Measurements from ENCODE around the gene ATP1B2. TPM values are rescaled to one million over a fixed set of nuclear protein-coding genes. Genes with fewer than 3 reads are reported as not detected.

Gene ATP1B2
- total RNA-seq, 1 experiment from 2014 or later, result 0.63 TPM

DNA sequence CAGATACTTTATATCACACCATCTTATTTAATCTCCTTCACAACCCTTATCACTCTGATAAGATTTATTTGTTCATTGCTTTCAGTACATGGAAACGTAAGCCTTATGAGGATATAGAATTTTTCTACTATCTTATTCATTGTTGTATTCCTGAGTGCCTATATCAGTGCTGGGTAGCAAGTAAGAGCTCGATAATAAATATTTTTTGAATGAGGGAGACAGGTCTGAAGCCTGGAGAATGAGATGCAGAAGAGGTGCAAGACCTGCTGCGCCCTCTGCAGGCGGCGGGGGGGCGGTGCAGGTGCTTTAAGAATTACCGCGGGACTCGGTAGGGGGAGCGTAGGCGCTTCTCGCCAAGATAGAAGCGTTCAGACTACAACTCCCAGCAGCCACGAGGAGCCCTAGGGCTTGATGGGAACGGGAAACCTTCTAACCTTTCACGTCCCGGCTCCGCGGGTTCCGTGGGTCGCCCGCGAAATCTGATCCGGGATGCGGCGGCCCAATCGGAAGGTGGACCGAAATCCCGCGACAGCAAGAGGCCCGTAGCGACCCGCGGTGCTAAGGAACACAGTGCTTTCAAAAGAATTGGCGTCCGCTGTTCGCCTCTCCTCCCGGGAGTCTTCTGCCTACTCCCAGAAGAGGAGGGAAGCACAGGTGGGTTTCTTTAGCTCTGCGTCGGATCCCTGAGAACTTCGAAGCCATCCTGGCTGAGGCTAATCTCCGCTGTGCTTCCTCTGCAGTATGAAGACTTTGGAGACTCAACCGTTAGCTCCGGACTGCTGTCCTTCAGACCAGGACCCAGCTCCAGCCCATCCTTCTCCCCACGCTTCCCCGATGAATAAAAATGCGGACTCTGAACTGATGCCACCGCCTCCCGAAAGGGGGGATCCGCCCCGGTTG lies 37.4 kb downstream of the ATP1B2 start, which contains the start of gene WRAP53:
Gene WRAP53, plus strand, starts transcription at position 570 of the 900 bp plus-strand sequence. Its CDS starts 172 bp downstream, at position 742.
- Histone ChIP-seq H2AFZ (peak within 1 kb of the TSS; percentile 86), H3F3A (ENCODE audit: insufficient read depth, low read depth) (peaks cover 33% of the 10 kb centered on the region), H3K9me3 (ENCODE audit: insufficient read depth, low read depth) (no peaks in the 10 kb centered on the region), H3K27me3 (ENCODE audit: insufficient read depth, low read depth) (no peaks in the 10 kb centered on the region), H3K79me2 (ENCODE audit: low read depth) (peaks cover 58% of the 10 kb centered on the region), H3K36me3 (ENCODE audit: low read depth) (peaks cover 14% of the 10 kb centered on the region), H3K4me1 (replicated peaks; ENCODE audit: insufficient read depth) (peaks cover 10% of the 10 kb centered on the region), H3K27ac (peak within 1 kb of the TSS; percentile 96), H3K4me2 (peak within 1 kb of the TSS; percentile 98), H3K9me2 (ENCODE audit: insufficient read depth) (no peaks in the 10 kb centered on the region), H4K20me1 (ENCODE audit: insufficient read depth) (peaks cover 20% of the 10 kb centered on the region), H3K4me3 (peak within 1 kb of the TSS; percentile 99)
- DNase-seq, result peak; percentile 93 to 99
- CTCF ChIA-PET, result interaction anchor here (0.5 to 1.9 kb wide), 16 partner anchors 25 to 445 kb away, joined by 3 to 12 read pairs (median 4); partner anchors contain the start of genes CD68, FXR2, MPDU1 and SAT2
- no peak for TF ChIP-seq EZH2 (IDR thresholded peaks at IDR 0.05; ENCODE audit: low read depth)
- TF ChIP-seq, protein P1, sequence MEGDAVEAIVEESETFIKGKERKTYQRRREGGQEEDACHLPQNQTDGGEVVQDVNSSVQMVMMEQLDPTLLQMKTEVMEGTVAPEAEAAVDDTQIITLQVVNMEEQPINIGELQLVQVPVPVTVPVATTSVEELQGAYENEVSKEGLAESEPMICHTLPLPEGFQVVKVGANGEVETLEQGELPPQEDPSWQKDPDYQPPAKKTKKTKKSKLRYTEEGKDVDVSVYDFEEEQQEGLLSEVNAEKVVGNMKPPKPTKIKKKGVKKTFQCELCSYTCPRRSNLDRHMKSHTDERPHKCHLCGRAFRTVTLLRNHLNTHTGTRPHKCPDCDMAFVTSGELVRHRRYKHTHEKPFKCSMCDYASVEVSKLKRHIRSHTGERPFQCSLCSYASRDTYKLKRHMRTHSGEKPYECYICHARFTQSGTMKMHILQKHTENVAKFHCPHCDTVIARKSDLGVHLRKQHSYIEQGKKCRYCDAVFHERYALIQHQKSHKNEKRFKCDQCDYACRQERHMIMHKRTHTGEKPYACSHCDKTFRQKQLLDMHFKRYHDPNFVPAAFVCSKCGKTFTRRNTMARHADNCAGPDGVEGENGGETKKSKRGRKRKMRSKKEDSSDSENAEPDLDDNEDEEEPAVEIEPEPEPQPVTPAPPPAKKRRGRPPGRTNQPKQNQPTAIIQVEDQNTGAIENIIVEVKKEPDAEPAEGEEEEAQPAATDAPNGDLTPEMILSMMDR (conservative IDR thresholded peaks at IDR 0.05), result peak; percentile 90
- intact Hi-C loops (cut with micrococcal nuclease; ENCODE audit: unreplicated experiment), result loop anchor here (1.0 to 5.0 kb wide), 12 partner anchors 29 to 641 kb away; partner anchors contain the start of genes CLDN7, DNAH2, SHBG and SLC2A4
- BruUV-seq (replicated peaks), result no TSS peak
- POLR2A ChIA-PET (ENCODE audit: unreplicated experiment), result interaction anchor here (0.5 to 2.3 kb wide), 16 partner anchors 38 to 1995 kb away, joined by 3 to 19 read pairs (median 6); partner anchors contain the start of genes CD68, MPDU1, NEURL4 and SAT2

DNA sequence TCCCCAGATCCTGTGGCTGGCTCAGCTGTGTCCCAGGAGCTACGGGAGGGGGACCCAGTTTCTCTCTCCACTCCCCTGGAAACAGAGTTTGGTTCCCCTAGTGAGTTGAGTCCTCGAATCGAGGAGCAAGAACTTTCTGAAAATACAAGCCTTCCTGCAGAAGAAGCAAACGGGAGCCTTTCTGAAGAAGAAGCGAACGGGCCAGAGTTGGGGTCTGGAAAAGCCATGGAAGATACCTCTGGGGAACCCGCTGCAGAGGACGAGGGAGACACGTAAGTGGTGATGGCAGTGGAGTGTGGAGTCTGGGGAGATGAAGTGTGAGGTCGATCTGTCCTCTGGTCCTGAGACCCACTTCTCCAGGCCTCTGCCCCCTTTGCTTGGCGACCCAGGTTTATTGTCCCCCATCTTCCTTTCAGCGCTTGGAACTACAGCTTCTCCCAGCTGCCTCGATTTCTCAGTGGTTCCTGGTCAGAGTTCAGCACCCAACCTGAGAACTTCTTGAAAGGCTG lies 38.1 kb downstream of the ATP1B2 start:
- Histone ChIP-seq H3K4me1 (replicated peaks; ENCODE audit: insufficient read depth) (peaks cover 10% of the 10 kb centered on the region), H4K20me1 (ENCODE audit: insufficient read depth) (peaks cover 13% of the 10 kb centered on the region), H3K27ac (no peak overlapping the region), H3K9me3 (ENCODE audit: insufficient read depth, low read depth) (no peaks in the 10 kb centered on the region), H3K27me3 (ENCODE audit: insufficient read depth, low read depth) (no peaks in the 10 kb centered on the region), H2AFZ (peak overlapping the region; percentile 86), H3K79me2 (ENCODE audit: low read depth) (peaks cover 51% of the 10 kb centered on the region), H3K9me2 (ENCODE audit: insufficient read depth) (no peaks in the 10 kb centered on the region), H3K4me2 (peak overlapping the region; percentile 98), H3K4me3 (peak overlapping the region; percentile 99), H3F3A (ENCODE audit: insufficient read depth, low read depth) (peaks cover 33% of the 10 kb centered on the region), H3K36me3 (ENCODE audit: low read depth) (peaks cover 14% of the 10 kb centered on the region)
- ChIA-PET CTCF (interaction anchor here (1.9 kb wide), 1 partner anchor 56 kb away, joined by 8 read pairs; no protein-coding TSS in a partner anchor), POLR2A (ENCODE audit: unreplicated experiment) (interaction anchor here (0.5 kb wide), 2 partner anchors 205 to 288 kb away, joined by 6 to 19 read pairs; partner anchors contain the start of gene POLR2A)
- DNase-seq, result no peak
- TSS peak; percentile 26 for BruUV-seq (replicated peaks)
- intact Hi-C loops (cut with micrococcal nuclease; ENCODE audit: unreplicated experiment), result loop anchor here (1.0 to 5.0 kb wide), 12 partner anchors 28 to 642 kb away; partner anchors contain the start of genes CLDN7, DNAH2, SHBG and SLC2A4
- TF ChIP-seq EZH2 (IDR thresholded peaks at IDR 0.05; ENCODE audit: low read depth), result no peak
- TF ChIP-seq, protein P1 (conservative IDR thresholded peaks at IDR 0.05), result no peak

DNA sequence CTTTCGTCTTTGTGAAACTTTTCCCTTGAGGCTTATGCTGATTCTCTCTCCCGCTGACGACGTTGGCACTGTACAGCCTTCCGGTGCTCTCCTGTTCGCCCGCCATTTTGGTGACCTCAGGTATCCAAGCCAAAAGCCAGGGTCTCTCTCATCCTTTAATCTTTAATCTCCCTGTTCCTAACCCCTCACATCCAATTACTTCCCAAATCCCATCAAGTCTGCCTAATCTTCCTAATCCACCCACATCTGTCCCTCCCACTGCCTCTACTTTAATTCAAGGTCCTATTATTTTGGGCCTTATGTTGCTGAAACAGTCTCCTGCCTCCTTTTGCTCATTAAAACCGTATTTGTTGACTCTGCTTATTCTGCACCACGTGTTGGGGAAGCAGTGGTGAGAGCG lies 44.9 kb downstream of the ATP1B2 start:
- Histone ChIP-seq H3K27me3 (ENCODE audit: insufficient read depth, low read depth) (no peaks in the 10 kb centered on the region), H3K9me3 (ENCODE audit: insufficient read depth, low read depth) (no peaks in the 10 kb centered on the region), H3K4me2 (no peak overlapping the region), H3K4me3 (no peak overlapping the region), H4K20me1 (ENCODE audit: insufficient read depth) (no peaks in the 10 kb centered on the region), H3K27ac (no peak overlapping the region), H3K9me2 (ENCODE audit: insufficient read depth) (no peaks in the 10 kb centered on the region), H3K79me2 (ENCODE audit: low read depth) (no peaks in the 10 kb centered on the region), H3K36me3 (ENCODE audit: low read depth) (no peaks in the 10 kb centered on the region), H3F3A (ENCODE audit: insufficient read depth, low read depth) (no peaks in the 10 kb centered on the region), H2AFZ (no peak overlapping the region), H3K4me1 (replicated peaks; ENCODE audit: insufficient read depth) (no peaks in the 10 kb centered on the region)
- no peak for DNase-seq
- no TSS peak for BruUV-seq (replicated peaks)
- TF ChIP-seq, protein P1 (conservative IDR thresholded peaks at IDR 0.05), result no peak
- TF ChIP-seq EZH2 (IDR thresholded peaks at IDR 0.05; ENCODE audit: low read depth), result no peak
- CTCF ChIA-PET, result interaction anchor here (0.6 kb wide), 1 partner anchor 743 kb away, joined by 3 read pairs; no protein-coding TSS in a partner anchor
- POLR2A ChIA-PET (ENCODE audit: unreplicated experiment), result no interaction called here
- intact Hi-C loops (cut with micrococcal nuclease; ENCODE audit: unreplicated experiment), result no loop called here
